ENCODE measurements around the gene HJURP.

GRCh38 chr2:233820774-233821105 lies 33.6 kb downstream of the HJURP start:
- no peak for TF ChIP-seq CTCF (IDR thresholded peaks at IDR 0.05)
- no peak for TF ChIP-seq POLR2A (IDR thresholded peaks at IDR 0.05)

All from upper lobe of left lung (tissue), 4 donors.